NT2/D1 (cell line): ENCODE results near the gene FAM174B.

Experiments used
- SUZ12 ChIP-seq: IDR thresholded peaks from 2 replicates; pipeline ENCODE4 v1.6.1; 2011; ENCODE audit not compliant: insufficient read length, insufficient read depth; ENCODE audit errors: extremely low read depth
- YY1 ChIP-seq: IDR thresholded peaks from 2 replicates; pipeline ENCODE4 v1.6.1; 2011; ENCODE audit not compliant: insufficient read length, insufficient read depth
- ZNF274 ChIP-seq: IDR thresholded peaks from 2 replicates; pipeline ENCODE4 v1.6.1; 2011; ENCODE audit warnings: mild to moderate bottlenecking, low read depth, low read length

DNA sequence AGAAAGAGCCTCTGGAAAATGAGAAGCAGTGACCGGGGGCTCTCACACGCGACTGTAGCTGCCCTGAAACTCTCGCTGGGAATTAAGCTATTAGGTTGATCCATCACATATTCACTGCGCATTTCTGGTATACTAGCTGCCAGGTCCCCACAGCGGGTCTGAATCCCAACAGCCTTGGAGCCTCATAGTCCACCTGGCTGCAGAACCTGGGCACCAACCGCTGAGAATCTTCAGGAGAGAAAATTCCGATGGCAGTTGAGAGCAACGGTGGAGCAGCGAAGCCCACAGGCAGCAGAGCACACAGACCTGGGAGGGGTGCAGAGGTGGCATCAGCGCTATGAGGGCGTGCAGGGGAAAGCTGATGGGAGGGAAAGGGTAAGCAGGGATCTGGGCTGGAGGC, 75.1 kb downstream of the FAM174B start:
- TF ChIP-seq ZNF274 (no peak), YY1 (no peak), SUZ12 (no peak)
